Natural killer cell (primary cell): Measurements from ENCODE around the gene PCBP4. TPM values are rescaled to one million over a fixed set of nuclear protein-coding genes. Genes with fewer than 3 reads are reported as not detected.
A peak's percentile ranks its signal among the peaks of the same experiment; 100 is the strongest.

ENCODE experiments used
- ATAC-seq, 3 donors: fragments of 150-1000 bp in 2 of 3; fragments of 200-7000 bp in 1 of 3; cut with Tn5 transposase; 1 replicate in 1 of 3; 2 replicates in 2 of 3; pipeline ENCODE4 v1.10.0; 2021; ENCODE audit warnings: mild to moderate bottlenecking in 2 of 3, moderate library complexity in 2 of 3
- DNase-seq, 2 donors: peaks; one replicate each; pipeline versions ENCODE4 v3.0.0 to v3.0.0-alpha.2; 2013 to 2021; ENCODE audit warnings: mixed read lengths in 1 of 2
- H3K27ac ChIP-seq: one replicate; pipeline ENCODE4 v1.5.1; 2013; ENCODE audit warnings: mild to moderate bottlenecking, low read length
- H3K27me3 ChIP-seq: one replicate; pipeline ENCODE4 v1.6.1; 2013; ENCODE audit warnings: low read length; ENCODE audit not compliant: control insufficient read depth, insufficient read depth
- H3K36me3 ChIP-seq: one replicate; pipeline ENCODE4 v1.6.1; 2013; ENCODE audit warnings: low read length; ENCODE audit not compliant: control insufficient read depth, insufficient read depth
- H3K4me1 ChIP-seq: one replicate; pipeline ENCODE4 v1.6.1; 2013; ENCODE audit warnings: low read length; ENCODE audit not compliant: control insufficient read depth, insufficient read depth
- H3K4me3 ChIP-seq: one replicate; pipeline ENCODE4 v1.5.1; 2013; ENCODE audit warnings: low read length
- H3K9me3 ChIP-seq: one replicate; pipeline ENCODE4 v1.6.1; 2013; ENCODE audit warnings: low read length; ENCODE audit not compliant: control insufficient read depth, insufficient read depth
- H3K27ac Mint-ChIP-seq, 2 donors: one replicate each; pipeline ENCODE4 v1.8.0; 2022; ENCODE audit warnings: mild to moderate bottlenecking in 2 of 2, mixed read lengths in 2 of 2, moderate library complexity in 1 of 2
- H3K27me3 Mint-ChIP-seq, 2 donors: one replicate each; pipeline ENCODE4 v1.8.0; 2022; ENCODE audit warnings: low read depth in 2 of 2, mixed read lengths in 2 of 2
- H3K36me3 Mint-ChIP-seq: one replicate; pipeline ENCODE4 v1.8.0; 2022; ENCODE audit warnings: mixed read lengths
- H3K4me1 Mint-ChIP-seq, 2 donors: one replicate each; pipeline ENCODE4 v1.8.0; 2022; ENCODE audit warnings: mixed read lengths in 2 of 2
- H3K4me3 Mint-ChIP-seq: one replicate; pipeline ENCODE4 v1.8.0; 2022; ENCODE audit warnings: mild to moderate bottlenecking, moderate library complexity, mixed read lengths
- H3K9me3 Mint-ChIP-seq, 2 donors: one replicate each; pipeline ENCODE4 v1.8.0; 2022; ENCODE audit warnings: mixed read lengths in 2 of 2
- WGBS: methylation state at CpG from one replicate; pipeline ENCODE4 v1.1.7; 2013; ENCODE audit warnings: missing lambda C conversion rate; ENCODE audit not compliant: insufficient coverage; 5-methylcytosine and 5-hydroxymethylcytosine counted together
- intact Hi-C: fragments of 100-400 bp; cut with micrococcal nuclease; formaldehyde crosslinking; loops from one replicate; pipeline ENCODE4 v1.14.2; 2022
- total RNA-seq, 4 donors: library from RNA; stranded (reverse); fragments of 120-200 nt in 1 of 4; gene quantifications; one replicate each; pipeline versions ENCODE4 v1.2.3 to v1.2.4, GENCODE V29; 2013 to 2022
- TF ChIP-seq, protein P1 (sequence below): fragments of 200-600 bp; IDR thresholded peaks from one replicate; pipeline ENCODE4 v1.8.0; 2022; ENCODE audit warnings: antibody characterized with exemption

PCBP4 gene
- total RNA-seq, 3 donors from 2014 or later (not counting 1 experiment from before 2014, with no cell fraction given) = 15.0 to 24.7 (median 18.4) TPM

DNA sequence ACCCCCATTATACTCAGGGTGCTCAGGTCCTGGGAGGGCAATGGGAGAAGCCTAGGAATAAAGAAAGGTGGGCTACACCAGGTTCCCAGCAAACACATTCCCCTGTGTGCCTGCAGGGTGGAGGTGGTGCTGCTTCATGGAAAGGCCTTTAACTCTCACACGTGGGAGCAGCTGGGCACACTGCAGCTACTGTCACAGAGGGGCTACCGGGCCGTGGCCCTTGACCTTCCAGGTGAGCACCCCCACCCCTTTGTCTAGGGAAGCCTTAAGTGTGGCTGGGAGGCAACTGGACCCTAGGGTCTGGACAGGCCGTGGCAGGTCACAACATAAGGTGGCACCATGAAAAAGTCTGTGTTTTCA, 10.9 kb upstream of the PCBP4 start:
- Mint-ChIP-seq H3K4me3 (no peak overlapping the region), H3K27me3 (no peaks in the 10 kb centered on the region), H3K36me3 (no peaks in the 10 kb centered on the region), H3K4me1 (peaks cover 35 to 56% of the 10 kb centered on the region in 2 donors), H3K27ac (peak overlapping the region; percentile 52 to 63), H3K9me3 (no peaks in the 10 kb centered on the region)
- H3K9me3 ChIP-seq = no peaks in the 10 kb centered on the region
- TF ChIP-seq, protein P1, sequence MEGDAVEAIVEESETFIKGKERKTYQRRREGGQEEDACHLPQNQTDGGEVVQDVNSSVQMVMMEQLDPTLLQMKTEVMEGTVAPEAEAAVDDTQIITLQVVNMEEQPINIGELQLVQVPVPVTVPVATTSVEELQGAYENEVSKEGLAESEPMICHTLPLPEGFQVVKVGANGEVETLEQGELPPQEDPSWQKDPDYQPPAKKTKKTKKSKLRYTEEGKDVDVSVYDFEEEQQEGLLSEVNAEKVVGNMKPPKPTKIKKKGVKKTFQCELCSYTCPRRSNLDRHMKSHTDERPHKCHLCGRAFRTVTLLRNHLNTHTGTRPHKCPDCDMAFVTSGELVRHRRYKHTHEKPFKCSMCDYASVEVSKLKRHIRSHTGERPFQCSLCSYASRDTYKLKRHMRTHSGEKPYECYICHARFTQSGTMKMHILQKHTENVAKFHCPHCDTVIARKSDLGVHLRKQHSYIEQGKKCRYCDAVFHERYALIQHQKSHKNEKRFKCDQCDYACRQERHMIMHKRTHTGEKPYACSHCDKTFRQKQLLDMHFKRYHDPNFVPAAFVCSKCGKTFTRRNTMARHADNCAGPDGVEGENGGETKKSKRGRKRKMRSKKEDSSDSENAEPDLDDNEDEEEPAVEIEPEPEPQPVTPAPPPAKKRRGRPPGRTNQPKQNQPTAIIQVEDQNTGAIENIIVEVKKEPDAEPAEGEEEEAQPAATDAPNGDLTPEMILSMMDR = no peak
- ATAC-seq (no peak), DNase-seq (no peak)
- H3K4me1 ChIP-seq = peaks cover 60% of the 10 kb centered on the region
- intact Hi-C loops = no loop called here
- H3K4me3 ChIP-seq = no peak overlapping the region
- no peak overlapping the region for H3K27ac ChIP-seq
- H3K27me3 ChIP-seq = no peaks in the 10 kb centered on the region
- peaks cover 2% of the 10 kb centered on the region for H3K36me3 ChIP-seq
- WGBS = 89% methylated on average over 4 of the region's 4 CpGs

DNA sequence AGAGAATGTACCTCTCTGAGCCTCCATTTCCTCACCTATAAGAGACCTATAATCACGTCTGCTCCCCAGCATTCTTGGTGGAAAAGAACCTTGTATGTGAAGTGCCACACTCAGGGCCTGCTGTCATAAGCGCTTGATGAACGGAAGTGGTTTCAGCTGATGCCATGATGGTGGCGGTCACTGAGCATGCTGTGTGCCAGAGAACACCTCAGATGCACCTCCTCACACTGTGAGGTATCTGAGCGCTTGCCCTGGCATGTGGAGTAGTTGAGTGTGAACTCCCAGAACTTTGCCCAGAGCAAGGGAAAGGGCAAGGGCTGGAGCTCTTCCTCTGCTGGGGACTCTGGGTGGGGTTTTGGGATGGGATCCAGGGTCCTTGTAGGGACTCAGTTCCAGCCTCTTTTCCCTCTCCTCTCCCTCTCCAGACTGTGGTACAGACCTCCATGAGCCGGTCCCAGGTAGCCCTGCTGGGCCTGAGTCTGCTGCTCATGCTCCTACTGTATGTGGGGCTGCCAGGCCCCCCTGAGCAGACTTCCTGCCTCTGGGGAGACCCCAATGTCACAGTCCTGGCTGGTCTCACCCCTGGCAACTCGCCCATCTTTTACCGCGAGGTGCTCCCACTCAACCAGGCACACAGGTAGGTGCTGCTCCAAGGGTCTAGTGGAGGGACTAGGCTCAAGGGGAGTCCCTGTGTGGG, 10.3 kb upstream of the PCBP4 start:
- peak in 1 of 2 donors; percentile 71 for DNase-seq
- H3K4me1 Mint-ChIP-seq = peaks cover 32 to 51% of the 10 kb centered on the region in 2 donors
- H3K4me3 ChIP-seq = no peak overlapping the region

DNA sequence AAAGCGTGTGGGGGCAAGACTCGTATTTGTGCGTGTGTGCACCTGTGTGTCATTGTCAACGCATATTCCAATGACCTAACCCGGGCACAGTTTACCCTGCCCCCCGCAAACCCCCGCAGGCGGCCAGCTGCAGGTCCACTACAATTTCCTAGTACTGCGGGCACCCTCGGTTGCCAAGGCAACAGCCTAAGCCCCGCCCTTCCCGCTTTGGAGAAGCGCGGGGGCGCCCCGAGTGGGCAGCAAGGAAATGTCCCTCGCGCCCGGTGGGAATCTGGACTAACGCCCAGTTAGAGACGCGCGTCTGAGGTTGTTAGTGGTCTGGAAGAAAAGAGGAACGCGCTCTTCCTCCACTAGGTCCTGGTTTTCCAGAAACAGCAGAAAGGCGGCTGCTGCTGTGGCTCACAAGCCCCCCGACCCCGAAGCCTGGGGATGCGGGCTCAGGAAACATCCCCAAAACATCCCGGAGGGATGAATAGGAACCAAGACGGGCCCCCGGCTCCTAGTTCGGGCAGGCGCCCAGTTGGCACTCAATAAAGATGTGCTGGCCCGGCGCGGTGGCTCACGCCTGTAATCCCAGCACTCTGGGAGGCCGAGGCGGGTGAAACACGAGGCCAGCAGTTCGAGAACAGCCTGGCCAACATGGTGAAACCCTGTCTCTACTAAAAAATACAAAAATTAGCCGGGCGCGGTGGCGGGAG, 8.7 kb upstream of the PCBP4 start:
- H3K4me1 Mint-ChIP-seq = peaks cover 27 to 40% of the 10 kb centered on the region in 2 donors
- Histone ChIP-seq H3K9me3 (no peaks in the 10 kb centered on the region), H3K27me3 (no peaks in the 10 kb centered on the region), H3K4me3 (peak overlapping the region; percentile 87), H3K36me3 (peaks cover 2% of the 10 kb centered on the region), H3K27ac (no peak overlapping the region), H3K4me1 (peaks cover 42% of the 10 kb centered on the region)
- peak overlapping the region; percentile 81 for H3K4me3 Mint-ChIP-seq
- no peaks in the 10 kb centered on the region for H3K27me3 Mint-ChIP-seq
- intact Hi-C loops = loop anchor here (2.0 kb wide), 1 partner anchor 19 kb away; the partner anchor contains the start of gene RPL29
- peak in 1 of 2 donors; percentile 57 for DNase-seq
- no peak for ATAC-seq
- TF ChIP-seq, protein P1 = no peak
- no peaks in the 10 kb centered on the region for H3K9me3 Mint-ChIP-seq
- peak overlapping the region; percentile 63 to 90 for H3K27ac Mint-ChIP-seq
- WGBS = 52% methylated on average over 46 of the region's 46 CpGs
- H3K36me3 Mint-ChIP-seq = no peaks in the 10 kb centered on the region

More for the DNA sequence above, 10.3 kb upstream of the PCBP4 start:
- Histone ChIP-seq H3K27ac (peak overlapping the region; percentile 22), H3K9me3 (no peaks in the 10 kb centered on the region), H3K36me3 (peaks cover 2% of the 10 kb centered on the region), H3K4me1 (peaks cover 57% of the 10 kb centered on the region), H3K27me3 (no peaks in the 10 kb centered on the region)
- intact Hi-C loops = no loop called here
- no peaks in the 10 kb centered on the region for H3K9me3 Mint-ChIP-seq
- no peaks in the 10 kb centered on the region for H3K27me3 Mint-ChIP-seq
- ATAC-seq = peak in 1 of 3 donors; percentile 39
- WGBS = 65% methylated on average over 8 of the region's 9 CpGs
- H3K36me3 Mint-ChIP-seq = no peaks in the 10 kb centered on the region
- peak overlapping the region; percentile 52 to 63 for H3K27ac Mint-ChIP-seq
- peak overlapping the region; percentile 64 for H3K4me3 Mint-ChIP-seq
- TF ChIP-seq, protein P1 = no peak
